Bronchus fibroblast of lung (primary cell): Measurements from ENCODE around the gene FAXDC2. TPM values are rescaled to one million over a fixed set of nuclear protein-coding genes. Genes with fewer than 3 reads are reported as not detected.

ENCODE experiments used
- total RNA-seq: library from RNA; depleted of rRNA; stranded (reverse); fragments of >200 nt; gene quantifications from 2 replicates; pipeline ENCODE4 v1.2.3, GENCODE V29; 2015

Gene FAXDC2, protein sequence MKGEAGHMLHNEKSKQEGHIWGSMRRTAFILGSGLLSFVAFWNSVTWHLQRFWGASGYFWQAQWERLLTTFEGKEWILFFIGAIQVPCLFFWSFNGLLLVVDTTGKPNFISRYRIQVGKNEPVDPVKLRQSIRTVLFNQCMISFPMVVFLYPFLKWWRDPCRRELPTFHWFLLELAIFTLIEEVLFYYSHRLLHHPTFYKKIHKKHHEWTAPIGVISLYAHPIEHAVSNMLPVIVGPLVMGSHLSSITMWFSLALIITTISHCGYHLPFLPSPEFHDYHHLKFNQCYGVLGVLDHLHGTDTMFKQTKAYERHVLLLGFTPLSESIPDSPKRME
- total RNA-seq = 3.1 and 4.7 TPM in 2 replicates

DNA sequence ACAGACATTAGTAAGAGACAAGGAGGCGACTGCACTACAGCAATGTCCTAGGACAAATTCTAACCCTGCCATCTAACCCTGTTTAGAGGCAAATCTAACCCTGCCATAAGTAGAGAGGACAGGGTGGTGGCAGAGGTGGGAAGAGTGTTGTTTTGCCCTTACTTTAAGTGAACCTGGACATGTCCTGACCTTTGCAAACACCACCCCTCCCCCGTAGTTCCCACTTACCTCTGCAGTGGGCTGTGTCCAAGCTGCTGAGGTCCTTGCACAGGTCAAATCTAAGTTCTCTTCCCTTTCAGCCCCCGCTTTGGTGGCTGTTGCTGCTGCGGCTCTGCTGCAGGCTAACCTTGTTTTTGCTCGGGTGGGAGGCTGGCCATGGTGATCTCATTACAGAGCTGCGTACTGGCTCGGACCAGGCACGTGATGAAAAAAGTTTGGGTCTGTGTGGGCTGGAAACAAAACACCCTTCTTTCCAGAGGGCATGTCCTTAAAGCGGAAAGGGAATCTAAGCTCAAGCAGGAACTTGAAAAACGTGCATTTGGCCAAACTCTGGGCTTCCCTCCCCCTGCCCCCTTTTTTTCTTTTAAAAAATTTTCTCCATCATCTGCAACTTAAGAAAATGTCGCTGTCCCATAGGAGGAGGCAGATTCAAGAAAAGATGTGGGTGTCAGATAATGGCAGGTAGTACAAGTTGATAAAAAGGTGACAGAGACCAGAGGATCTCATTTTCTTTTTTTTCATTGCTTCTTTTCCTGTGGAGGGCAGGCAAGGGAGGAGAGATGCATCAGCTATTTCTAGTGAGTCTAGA lies at the start of gene FAXDC2:
Gene FAXDC2, minus strand, starts transcription at position 349 of the 808 bp plus-strand sequence. CDS start 12,425 bp downstream, outside the sequence.

DNA sequence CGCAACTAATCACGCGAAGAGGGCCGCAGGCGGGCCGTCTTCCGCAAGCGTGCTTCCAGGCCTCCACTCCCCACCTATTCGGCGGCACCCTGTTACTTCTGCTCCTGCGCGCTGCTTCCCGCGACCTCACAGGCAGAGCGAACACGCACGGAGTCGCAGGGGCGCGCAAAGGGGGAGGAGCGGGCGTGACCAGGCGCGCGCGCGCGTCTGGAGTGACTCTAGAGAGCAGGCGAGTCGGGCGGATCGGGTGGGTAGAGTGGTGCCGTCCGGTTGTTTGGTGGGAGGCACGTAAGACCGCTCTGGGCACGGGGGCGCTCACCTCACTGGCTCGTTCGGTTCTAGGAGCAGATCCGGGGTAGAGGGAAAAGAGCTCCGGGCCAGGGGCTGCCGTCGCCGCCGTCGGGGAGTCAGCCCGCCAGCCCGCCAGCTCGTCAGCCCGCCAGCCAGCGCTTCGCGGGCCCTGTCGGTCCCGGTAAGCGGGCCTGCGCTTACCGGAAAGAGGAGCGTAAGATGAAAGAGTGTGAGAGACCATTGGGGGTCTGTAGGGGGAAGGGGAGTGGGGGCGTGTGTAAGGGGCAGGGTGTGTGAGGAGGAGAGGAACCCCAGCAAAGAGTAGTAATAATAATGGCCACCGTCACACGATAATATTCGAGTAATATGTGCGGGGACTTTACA lies 8.0 kb upstream of the FAXDC2 start, which contains the start of gene CNOT8:
Gene CNOT8, plus strand, starts transcription at position 331 of the 675 bp plus-strand sequence. CDS start 4,652 bp downstream, outside the sequence.

Other genes with a start within 250 kb of the FAXDC2 start
- 64.7 and 67.8 TPM in 2 replicates for gene LARP1, start 95.2 kb downstream of the FAXDC2 start, total RNA-seq
- 41.9 and 56.5 TPM in 2 replicates for gene CNOT8, start 8.0 kb upstream of the FAXDC2 start, total RNA-seq
- gene GEMIN5, start 87.6 kb upstream of the FAXDC2 start, total RNA-seq = 15.5 and 16.1 TPM in 2 replicates
- gene MRPL22, start 90.5 kb upstream of the FAXDC2 start, total RNA-seq = 21.2 and 21.9 TPM in 2 replicates
- not detected in 2 replicates for gene KIF4B, start 163.2 kb upstream of the FAXDC2 start, total RNA-seq